GM23338 (cell line): ENCODE data around the gene CD40LG.

Experiments
- CREB1 ChIP-seq: fragments of 250-450 bp; sonication (Bioruptor Pico); IDR thresholded peaks from 2 replicates; pipeline ENCODE4 v1.5.0; 2020; ENCODE audit warnings: low read depth, mild to moderate bottlenecking, moderate library complexity
- CTCF ChIP-seq, 2 experiments: fragments of 200-600 bp in 1 of 2; sonication (generic) in 1 of 2; conservative IDR thresholded peaks; 2 replicates each; pipeline versions ENCODE4 v1.5.1 to v1.6.1; 2016 to 2017; ENCODE audit warnings: antibody characterized with exemption in 2 of 2, low read depth in 2 of 2, mild to moderate bottlenecking in 2 of 2, moderate library complexity in 1 of 2
- ETS1 ChIP-seq: IDR thresholded peaks from 2 replicates; pipeline ENCODE4 v1.6.1; 2016; ENCODE audit warnings: antibody characterized with exemption
- EZH2 ChIP-seq: fragments of 200-600 bp; sonication (generic); IDR thresholded peaks from one replicate; pipeline ENCODE4 v1.8.0; 2017; ENCODE audit warnings: antibody characterized with exemption, mild to moderate bottlenecking, low read depth; ENCODE audit not compliant: unreplicated experiment
- EZH2phosphoT487 ChIP-seq: fragments of 200-600 bp; sonication (generic); IDR thresholded peaks from one replicate; pipeline ENCODE4 v1.8.1; 2018; ENCODE audit warnings: antibody characterized with exemption; ENCODE audit not compliant: unreplicated experiment
- JUNB ChIP-seq: IDR thresholded peaks from one replicate; pipeline ENCODE4 v1.6.1; 2016; ENCODE audit warnings: antibody characterized with exemption; ENCODE audit not compliant: unreplicated experiment
- NANOG ChIP-seq: IDR thresholded peaks from 2 replicates; pipeline ENCODE4 v1.6.1; 2016; ENCODE audit warnings: antibody characterized with exemption, borderline replicate concordance
- POLR2AphosphoS5 ChIP-seq: IDR thresholded peaks from 2 replicates; pipeline ENCODE4 v1.6.1; 2016; ENCODE audit warnings: antibody characterized with exemption, low read depth
- REST ChIP-seq: IDR thresholded peaks from one replicate; pipeline ENCODE4 v1.6.1; 2018; ENCODE audit warnings: antibody characterized with exemption; ENCODE audit not compliant: unreplicated experiment
- STAT1 ChIP-seq: IDR thresholded peaks from one replicate; pipeline ENCODE4 v1.6.1; 2016; ENCODE audit warnings: antibody characterized with exemption; ENCODE audit not compliant: unreplicated experiment
- ZNF114 ChIP-seq: fragments of 250-450 bp; sonication (Bioruptor Pico); IDR thresholded peaks from 2 replicates; pipeline ENCODE4 v1.5.0; 2020; ENCODE audit warnings: mild to moderate bottlenecking, moderate library complexity

- no peak for TF ChIP-seq CTCF (conservative IDR thresholded peaks at IDR 0.05; ENCODE audit: low read depth in 2 of 2)
- no peak for TF ChIP-seq CREB1
- TF ChIP-seq JUNB: no peak
- no peak for TF ChIP-seq POLR2AphosphoS5
- TF ChIP-seq EZH2: no peak
- TF ChIP-seq EZH2phosphoT487: no peak
- TF ChIP-seq ETS1: no peak
- TF ChIP-seq STAT1: no peak
- TF ChIP-seq REST: no peak
- TF ChIP-seq NANOG: no peak
- TF ChIP-seq ZNF114 (CRISPR knock-in tag): no peak
Measured at GRCh38 chrX:136629084-136629750, 18.7 kb upstream of the CD40LG start.
